GM12873 (cell line): ENCODE results near the gene MASP2.

Experiments used
- TF ChIP-seq, protein P1 (sequence below): IDR thresholded peaks from 2 replicates; pipeline ENCODE4 v1.5.1; 2012; ENCODE audit warnings: low read depth, mild to moderate bottlenecking, moderate library complexity, low read length, control low read depth; ENCODE audit not compliant: insufficient read depth; ENCODE audit errors: missing control alignments

Gene MASP2

GRCh38 chr1:11044849-11045427, 2.1 kb downstream of the MASP2 start:
- TF ChIP-seq, protein P1, sequence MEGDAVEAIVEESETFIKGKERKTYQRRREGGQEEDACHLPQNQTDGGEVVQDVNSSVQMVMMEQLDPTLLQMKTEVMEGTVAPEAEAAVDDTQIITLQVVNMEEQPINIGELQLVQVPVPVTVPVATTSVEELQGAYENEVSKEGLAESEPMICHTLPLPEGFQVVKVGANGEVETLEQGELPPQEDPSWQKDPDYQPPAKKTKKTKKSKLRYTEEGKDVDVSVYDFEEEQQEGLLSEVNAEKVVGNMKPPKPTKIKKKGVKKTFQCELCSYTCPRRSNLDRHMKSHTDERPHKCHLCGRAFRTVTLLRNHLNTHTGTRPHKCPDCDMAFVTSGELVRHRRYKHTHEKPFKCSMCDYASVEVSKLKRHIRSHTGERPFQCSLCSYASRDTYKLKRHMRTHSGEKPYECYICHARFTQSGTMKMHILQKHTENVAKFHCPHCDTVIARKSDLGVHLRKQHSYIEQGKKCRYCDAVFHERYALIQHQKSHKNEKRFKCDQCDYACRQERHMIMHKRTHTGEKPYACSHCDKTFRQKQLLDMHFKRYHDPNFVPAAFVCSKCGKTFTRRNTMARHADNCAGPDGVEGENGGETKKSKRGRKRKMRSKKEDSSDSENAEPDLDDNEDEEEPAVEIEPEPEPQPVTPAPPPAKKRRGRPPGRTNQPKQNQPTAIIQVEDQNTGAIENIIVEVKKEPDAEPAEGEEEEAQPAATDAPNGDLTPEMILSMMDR, result no peak

DNA sequence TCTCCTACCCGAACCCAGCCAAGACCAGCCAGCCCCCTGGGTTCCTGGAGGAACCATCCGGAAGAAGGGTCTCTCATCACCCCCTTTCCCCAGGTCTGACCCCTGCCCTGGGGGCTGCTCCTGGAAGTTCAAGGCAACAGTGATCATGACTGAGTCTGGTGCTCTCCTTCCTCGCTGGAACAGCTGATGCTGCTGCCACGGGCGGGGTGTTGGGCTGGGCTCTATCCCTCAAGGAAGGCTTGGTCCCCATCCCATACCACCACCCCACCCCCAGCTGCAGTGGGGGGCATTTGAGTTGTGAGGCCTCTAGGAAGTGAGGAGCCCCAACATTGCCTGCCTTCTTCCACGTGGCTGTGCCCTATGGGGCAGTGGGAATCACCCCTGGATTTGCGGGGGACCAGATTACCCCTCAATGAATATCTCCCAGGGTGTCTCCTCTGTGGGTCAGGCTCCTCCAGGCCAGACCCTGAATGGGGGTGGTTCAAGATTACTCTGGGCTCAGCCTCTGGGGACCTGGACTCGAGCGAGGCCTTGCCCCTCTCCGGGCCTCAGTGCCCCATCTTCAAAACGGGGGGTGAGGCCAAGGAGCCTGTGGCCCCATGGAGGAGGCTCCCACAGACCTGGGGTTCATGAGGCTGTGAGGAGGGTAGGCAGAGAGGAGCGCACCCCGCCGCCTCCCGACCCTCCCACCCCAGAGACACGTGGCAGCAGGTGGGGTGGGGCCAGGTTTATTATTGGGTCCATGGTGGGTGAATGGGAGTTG, 2.8 kb downstream of the MASP2 start:
- TF ChIP-seq, protein P1, result no peak

DNA sequence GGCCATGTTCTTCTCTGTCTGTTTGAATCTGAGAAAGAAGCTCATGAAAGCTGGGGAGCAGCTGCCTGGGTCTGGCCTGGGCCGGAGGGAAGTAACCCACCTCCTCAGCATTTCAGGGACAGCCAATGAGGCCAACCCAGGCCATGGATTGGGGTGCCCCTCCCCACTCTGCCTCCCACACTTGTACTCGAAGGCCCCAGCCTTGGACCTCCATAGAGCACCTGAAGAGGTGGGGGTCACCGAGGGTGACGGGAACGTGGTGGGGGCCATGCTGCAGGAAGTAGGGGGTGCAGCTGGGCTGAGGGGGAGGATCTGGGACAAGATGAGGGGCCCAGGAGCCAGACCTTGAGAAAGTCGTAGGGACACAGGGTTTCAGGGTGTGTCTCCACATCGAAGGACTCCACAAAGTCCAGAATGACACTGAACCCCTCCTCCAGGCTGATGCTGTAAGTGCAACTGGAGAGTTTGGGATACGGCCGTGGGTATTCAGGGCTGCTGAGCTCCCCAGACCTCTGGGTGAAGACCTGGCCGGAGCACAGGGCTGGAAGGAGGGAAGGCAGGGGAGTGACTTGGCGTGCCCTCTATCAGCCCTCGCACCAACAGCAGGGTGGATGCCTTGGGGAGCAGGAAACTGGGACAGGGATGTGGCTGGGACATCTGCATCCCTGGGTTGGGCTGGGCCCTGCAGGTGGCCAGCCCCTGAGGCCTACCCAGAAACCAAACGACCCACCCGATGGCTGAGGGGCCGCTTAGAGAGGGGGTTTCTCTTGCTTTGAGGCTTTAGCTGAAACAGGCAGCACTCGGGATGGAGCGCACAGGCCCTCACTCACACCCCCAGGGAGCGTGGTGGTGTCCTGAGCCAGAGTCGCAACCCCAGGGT, 3.8 kb downstream of the MASP2 start:
- TF ChIP-seq, protein P1, result no peak

GRCh38 chr1:11042065-11042464, 5.0 kb downstream of the MASP2 start:
- TF ChIP-seq, protein P1, result no peak

- TF ChIP-seq, protein P1, result no peak
Measured at GRCh38 chr1:11041048-11041447, 6.0 kb downstream of the MASP2 start.

- TF ChIP-seq, protein P1, result no peak
Measured at GRCh38 chr1:11039351-11040104, 7.5 kb downstream of the MASP2 start.
